ENCODE measurements around the gene GCGR. TPM values are rescaled to one million over a fixed set of nuclear protein-coding genes. Genes with fewer than 3 reads are reported as not detected.

The GCGR gene
- total RNA-seq, 3 donors from 2014 or later (not counting 1 experiment from before 2014, with no cell fraction given), result not detected

GRCh38 chr17:81828656-81829055 is 24.7 kb downstream of the GCGR start:
- H3K4me3 Mint-ChIP-seq, result no peak overlapping the region
- WGBS (ENCODE audit: insufficient coverage), result 84% methylated on average over 7 of the region's 7 CpGs

GRCh38 chr17:81829858-81830257 is 25.9 kb downstream of the GCGR start:
- H3K9me3 ChIP-seq (ENCODE audit: control insufficient read depth, insufficient read depth, low read length), result no peaks in the 10 kb centered on the region
- no peaks in the 10 kb centered on the region for H3K27me3 Mint-ChIP-seq (ENCODE audit: low read depth in 2 of 2)
- DNase-seq, result no peak
- no peak overlapping the region for H3K27ac Mint-ChIP-seq
- no peaks in the 10 kb centered on the region for H3K36me3 Mint-ChIP-seq
- no peak overlapping the region for H3K27ac ChIP-seq (ENCODE audit: low read length)
- peaks cover 26% of the 10 kb centered on the region for H3K4me1 ChIP-seq (ENCODE audit: control insufficient read depth, insufficient read depth, low read length)
- intact Hi-C loops (cut with micrococcal nuclease), result no loop called here
- no peaks in the 10 kb centered on the region for H3K9me3 Mint-ChIP-seq
- no peak for ATAC-seq
- H3K36me3 ChIP-seq (ENCODE audit: control insufficient read depth, insufficient read depth, low read length), result no peaks in the 10 kb centered on the region
- no peak for TF ChIP-seq CTCF (IDR thresholded peaks at IDR 0.05)
- no peaks in the 10 kb centered on the region for H3K27me3 ChIP-seq (ENCODE audit: control insufficient read depth, insufficient read depth, low read length)
- H3K4me1 Mint-ChIP-seq, result peaks cover 19 to 34% of the 10 kb centered on the region in 2 donors
- WGBS (ENCODE audit: insufficient coverage), result 98% methylated on average over 6 of the region's 6 CpGs
- H3K4me3 Mint-ChIP-seq, result no peak overlapping the region
- no peak overlapping the region for H3K4me3 ChIP-seq (ENCODE audit: low read length)

More at GRCh38 chr17:81828656-81829055, 24.7 kb downstream of the GCGR start:
- Histone ChIP-seq H3K36me3 (ENCODE audit: control insufficient read depth, insufficient read depth, low read length) (peaks cover 6% of the 10 kb centered on the region), H3K4me1 (ENCODE audit: control insufficient read depth, insufficient read depth, low read length) (peaks cover 19% of the 10 kb centered on the region), H3K4me3 (ENCODE audit: low read length) (no peak overlapping the region), H3K27me3 (ENCODE audit: control insufficient read depth, insufficient read depth, low read length) (no peaks in the 10 kb centered on the region), H3K27ac (ENCODE audit: low read length) (no peak overlapping the region), H3K9me3 (ENCODE audit: control insufficient read depth, insufficient read depth, low read length) (no peaks in the 10 kb centered on the region)
- no peak for DNase-seq
- H3K27me3 Mint-ChIP-seq (ENCODE audit: low read depth in 2 of 2), result no peaks in the 10 kb centered on the region
- no peak for TF ChIP-seq CTCF (IDR thresholded peaks at IDR 0.05)
- no peak overlapping the region for H3K27ac Mint-ChIP-seq
- H3K4me1 Mint-ChIP-seq, result peaks cover 19 to 34% of the 10 kb centered on the region in 2 donors
- H3K9me3 Mint-ChIP-seq, result no peaks in the 10 kb centered on the region
- intact Hi-C loops (cut with micrococcal nuclease), result no loop called here
- no peak for ATAC-seq
- H3K36me3 Mint-ChIP-seq, result no peaks in the 10 kb centered on the region

- peaks cover 26% of the 10 kb centered on the region for H3K4me1 ChIP-seq (ENCODE audit: control insufficient read depth, insufficient read depth, low read length)
- ATAC-seq (peak in 1 of 3 donors; percentile 34), DNase-seq (no peak)
- no peaks in the 10 kb centered on the region for H3K9me3 ChIP-seq (ENCODE audit: control insufficient read depth, insufficient read depth, low read length)
- no peaks in the 10 kb centered on the region for H3K27me3 ChIP-seq (ENCODE audit: control insufficient read depth, insufficient read depth, low read length)
- no peaks in the 10 kb centered on the region for H3K9me3 Mint-ChIP-seq
- peak overlapping the region; percentile 71 for H3K27ac ChIP-seq (ENCODE audit: low read length)
- H3K36me3 ChIP-seq (ENCODE audit: control insufficient read depth, insufficient read depth, low read length), result no peaks in the 10 kb centered on the region
- peak overlapping the region; percentile 96 for H3K4me3 Mint-ChIP-seq
- H3K27me3 Mint-ChIP-seq (ENCODE audit: low read depth in 2 of 2), result no peaks in the 10 kb centered on the region
- H3K27ac Mint-ChIP-seq, result peak overlapping the region; percentile 94
- no peak overlapping the region for H3K4me3 ChIP-seq (ENCODE audit: low read length)
- H3K4me1 Mint-ChIP-seq, result peaks cover 19 to 27% of the 10 kb centered on the region in 2 donors
- WGBS (ENCODE audit: insufficient coverage), result 66% methylated on average over 7 of the region's 7 CpGs
- H3K36me3 Mint-ChIP-seq, result no peaks in the 10 kb centered on the region
- TF ChIP-seq CTCF (IDR thresholded peaks at IDR 0.05), result no peak
- intact Hi-C loops (cut with micrococcal nuclease), result no loop called here
These were observed 27.6 kb downstream of the GCGR start for GRCh38 chr17:81831563-81831956.
